ENCODE data around the gene KCNG4. TPM values are rescaled to one million over a fixed set of nuclear protein-coding genes. Genes with fewer than 3 reads are reported as not detected.

Gene KCNG4
- total RNA-seq, 1 experiment from 2014 or later: not detected

DNA sequence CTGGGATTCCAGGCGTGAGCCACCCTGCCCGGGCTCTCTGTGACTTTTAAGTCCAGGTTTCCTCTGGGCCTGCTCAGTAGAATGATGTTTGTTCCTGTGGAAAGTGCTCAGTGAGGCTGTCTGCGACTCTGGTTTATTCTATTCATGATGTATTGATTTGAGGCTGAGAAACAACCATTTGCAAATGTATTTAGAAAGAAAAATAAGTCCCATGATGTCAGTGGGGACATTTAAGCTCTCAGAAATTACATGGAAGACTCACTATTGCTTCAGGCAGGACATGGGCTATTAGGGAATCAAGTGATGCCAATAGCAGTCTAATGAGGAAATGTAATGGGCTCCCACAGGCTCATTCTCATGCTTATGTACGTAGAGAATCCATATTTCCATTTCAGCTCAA lies 22.2 kb upstream of the KCNG4 start:
- no peak overlapping the region for H4K5ac ChIP-seq (ENCODE audit: insufficient read length, low read depth, low read length)
- Mint-ChIP-seq H3K4me1 (peaks cover 4% of the 10 kb centered on the region in 2 experiments; a peak in 3 of 4 replicates), H3K27ac (no peak overlapping the region), H3K27me3 (ENCODE audit: low read depth) (peaks cover 15% of the 10 kb centered on the region), H3K4me3 (no peak overlapping the region), H3K9me3 (peaks cover 0 to 4% of the 10 kb centered on the region in 2 experiments; a peak in 2 of 5 replicates), H3K36me3 (ENCODE audit: insufficient read depth in 1 of 3, low read depth in 3 of 3) (no peaks in the 10 kb centered on the region)
- no peak for DNase-seq
- H3K27me3 ChIP-seq (ENCODE audit: insufficient read depth, low read length): no peaks in the 10 kb centered on the region
- H3K9me3 ChIP-seq (ENCODE audit: control insufficient read depth, low read depth, low read length): no peaks in the 10 kb centered on the region
- TF ChIP-seq, protein P1, sequence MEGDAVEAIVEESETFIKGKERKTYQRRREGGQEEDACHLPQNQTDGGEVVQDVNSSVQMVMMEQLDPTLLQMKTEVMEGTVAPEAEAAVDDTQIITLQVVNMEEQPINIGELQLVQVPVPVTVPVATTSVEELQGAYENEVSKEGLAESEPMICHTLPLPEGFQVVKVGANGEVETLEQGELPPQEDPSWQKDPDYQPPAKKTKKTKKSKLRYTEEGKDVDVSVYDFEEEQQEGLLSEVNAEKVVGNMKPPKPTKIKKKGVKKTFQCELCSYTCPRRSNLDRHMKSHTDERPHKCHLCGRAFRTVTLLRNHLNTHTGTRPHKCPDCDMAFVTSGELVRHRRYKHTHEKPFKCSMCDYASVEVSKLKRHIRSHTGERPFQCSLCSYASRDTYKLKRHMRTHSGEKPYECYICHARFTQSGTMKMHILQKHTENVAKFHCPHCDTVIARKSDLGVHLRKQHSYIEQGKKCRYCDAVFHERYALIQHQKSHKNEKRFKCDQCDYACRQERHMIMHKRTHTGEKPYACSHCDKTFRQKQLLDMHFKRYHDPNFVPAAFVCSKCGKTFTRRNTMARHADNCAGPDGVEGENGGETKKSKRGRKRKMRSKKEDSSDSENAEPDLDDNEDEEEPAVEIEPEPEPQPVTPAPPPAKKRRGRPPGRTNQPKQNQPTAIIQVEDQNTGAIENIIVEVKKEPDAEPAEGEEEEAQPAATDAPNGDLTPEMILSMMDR (conservative IDR thresholded peaks at IDR 0.05): no peak
- H3K4me2 ChIP-seq (ENCODE audit: insufficient read depth, insufficient read length, low read length): no peak overlapping the region
- no peak overlapping the region for H2BK12ac ChIP-seq (ENCODE audit: insufficient read length, low read depth, low read length)
- no peak overlapping the region for H3K4ac ChIP-seq (ENCODE audit: low read depth, low read length)
- no peak overlapping the region for H3K9ac ChIP-seq (ENCODE audit: extremely low read depth, insufficient read length, low read length)
- H3K18ac ChIP-seq (ENCODE audit: insufficient read length, low read depth, low read length): no peak overlapping the region
- no peak overlapping the region for H2AFZ ChIP-seq (ENCODE audit: low read length)
- no peak overlapping the region for H2BK5ac ChIP-seq (ENCODE audit: insufficient read length, low read length)
- no peaks in the 10 kb centered on the region for H4K20me1 ChIP-seq (ENCODE audit: control insufficient read depth, insufficient read depth, insufficient read length)
- no peak overlapping the region for H3K14ac ChIP-seq (ENCODE audit: insufficient read depth, low read length)
- H3K4me1 ChIP-seq (ENCODE audit: insufficient read depth, low read length): no peaks in the 10 kb centered on the region; the same call in 1 of the 2 replicates
- no peak overlapping the region for H2BK120ac ChIP-seq (ENCODE audit: low read depth, low read length, poor library complexity, severe bottlenecking)
- no peak overlapping the region for H4K91ac ChIP-seq (ENCODE audit: insufficient read length, low read depth, low read length)
- no peak overlapping the region for H2BK15ac ChIP-seq (ENCODE audit: low read depth, low read length)
- no peak overlapping the region for H2BK20ac ChIP-seq (ENCODE audit: low read depth, low read length, poor library complexity, severe bottlenecking)
- no peak overlapping the region for H3K27ac ChIP-seq (ENCODE audit: insufficient read length, low read depth, low read length)
- H3K79me1 ChIP-seq (ENCODE audit: insufficient read depth, low read depth, low read length, poor library complexity, severe bottlenecking): no peaks in the 10 kb centered on the region
- H3K23ac ChIP-seq (ENCODE audit: insufficient read length, low read depth, low read length): no peak overlapping the region
- H4K8ac ChIP-seq (replicated peaks; ENCODE audit: insufficient read length, low read depth, low read length): no peak overlapping the region
- no CpG with 5 or more reads among the region's 4 CpGs for WGBS (ENCODE audit: extremely low coverage, insufficient read length, low lambda C conversion rate)
- H3K79me2 ChIP-seq (ENCODE audit: insufficient read depth, low read length): no peaks in the 10 kb centered on the region
- H3T11ph ChIP-seq (ENCODE audit: low read length): no peak overlapping the region
- H3K23me2 ChIP-seq (ENCODE audit: insufficient read length, low read depth, low read length, poor library complexity, severe bottlenecking): no peaks in the 10 kb centered on the region
- no peak overlapping the region for H3K56ac ChIP-seq (ENCODE audit: insufficient read length, low read depth, low read length)
- no peak overlapping the region for H2AK5ac ChIP-seq (ENCODE audit: insufficient read length, low read length)
